ENCODE data around the gene CNP.
"Not testable (repeated sequence)": the region's sequence is repeated elsewhere in the genome, so short reads cannot be mapped to it uniquely, and the experiment has no call there.

The CNP gene

DNA sequence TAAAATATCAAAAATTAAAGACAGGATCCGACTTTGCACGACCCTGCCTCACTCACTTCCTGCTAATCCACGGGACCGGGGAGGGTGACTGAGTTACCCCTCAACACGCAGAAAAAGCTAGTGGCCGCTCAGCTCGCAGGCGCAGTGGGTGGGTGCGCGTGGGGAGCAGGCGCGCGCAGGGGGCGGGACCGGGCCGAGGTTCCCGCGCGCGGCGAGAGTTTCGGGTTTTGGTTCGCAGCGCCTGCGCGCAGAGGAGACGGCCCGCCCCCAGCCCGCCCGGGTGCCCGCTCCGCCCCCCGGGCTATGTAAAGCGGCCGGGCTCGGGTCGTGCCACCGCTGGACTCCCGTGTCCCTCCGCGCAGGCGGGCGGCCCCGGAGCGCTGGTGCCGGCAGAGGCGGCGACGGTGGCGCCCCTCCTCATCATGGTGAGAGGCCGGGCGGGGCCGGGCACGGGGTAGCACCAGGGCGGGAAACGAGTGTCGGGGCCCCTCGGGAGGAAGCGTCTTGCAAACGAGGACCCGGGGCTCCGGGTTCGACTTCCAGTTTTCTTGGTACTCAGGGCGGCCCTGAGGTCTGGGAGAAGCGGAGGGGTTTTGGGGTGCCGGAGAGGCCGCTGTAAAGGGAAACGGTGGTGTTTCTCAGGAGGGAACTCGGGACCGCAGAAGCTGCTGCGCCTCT lies at the start of gene CNP:
CNP (plus strand) TSS at position 333 of the 678 bp plus-strand sequence; CDS start at position 423, 90 bp downstream.
- H3K27me3 Mint-ChIP-seq (ENCODE audit: low read depth) = no peaks in the 10 kb centered on the region
- H3K4me1 Mint-ChIP-seq (ENCODE audit: low read depth) = peaks cover 30% of the 10 kb centered on the region
- peak within 1 kb of the TSS; percentile 79 for H3K27ac Mint-ChIP-seq
- peak; percentile 91 for DNase-seq (ENCODE audit: low spot score)
- H3K36me3 Mint-ChIP-seq (ENCODE audit: low read depth) = peaks cover 17% of the 10 kb centered on the region
- no peaks in the 10 kb centered on the region for H3K9me3 Mint-ChIP-seq
- peak within 1 kb of the TSS; percentile 87 for H3K4me3 Mint-ChIP-seq

DNA sequence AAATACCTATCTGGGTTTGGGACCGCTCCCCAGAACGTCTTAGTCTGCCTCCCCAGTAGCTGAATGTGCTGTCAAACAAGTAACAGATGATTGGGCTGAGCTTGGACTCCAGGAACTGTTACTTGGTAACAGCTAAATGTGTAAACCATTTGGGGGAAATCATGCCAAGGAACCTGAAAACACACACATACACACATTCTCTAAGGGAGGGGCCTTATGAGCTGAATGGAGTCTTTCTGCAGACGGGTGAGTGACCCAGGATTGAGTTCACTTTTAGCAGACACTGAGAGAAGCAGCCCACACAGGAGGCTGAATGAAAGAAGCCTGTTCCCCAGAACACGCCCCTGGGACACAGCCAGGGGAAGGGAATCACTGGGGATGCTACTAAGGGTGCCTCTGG lies 49.4 kb upstream of the CNP start:
- no peaks in the 10 kb centered on the region for H3K27me3 Mint-ChIP-seq (ENCODE audit: low read depth)
- peaks cover 27% of the 10 kb centered on the region for H3K36me3 Mint-ChIP-seq (ENCODE audit: low read depth)
- H3K27ac Mint-ChIP-seq = peak overlapping the region; percentile 71
- DNase-seq (ENCODE audit: low spot score) = no peak
- H3K9me3 Mint-ChIP-seq = no peaks in the 10 kb centered on the region
- H3K4me3 Mint-ChIP-seq = peak overlapping the region; percentile 96
- peaks cover 36% of the 10 kb centered on the region for H3K4me1 Mint-ChIP-seq (ENCODE audit: low read depth)

DNA sequence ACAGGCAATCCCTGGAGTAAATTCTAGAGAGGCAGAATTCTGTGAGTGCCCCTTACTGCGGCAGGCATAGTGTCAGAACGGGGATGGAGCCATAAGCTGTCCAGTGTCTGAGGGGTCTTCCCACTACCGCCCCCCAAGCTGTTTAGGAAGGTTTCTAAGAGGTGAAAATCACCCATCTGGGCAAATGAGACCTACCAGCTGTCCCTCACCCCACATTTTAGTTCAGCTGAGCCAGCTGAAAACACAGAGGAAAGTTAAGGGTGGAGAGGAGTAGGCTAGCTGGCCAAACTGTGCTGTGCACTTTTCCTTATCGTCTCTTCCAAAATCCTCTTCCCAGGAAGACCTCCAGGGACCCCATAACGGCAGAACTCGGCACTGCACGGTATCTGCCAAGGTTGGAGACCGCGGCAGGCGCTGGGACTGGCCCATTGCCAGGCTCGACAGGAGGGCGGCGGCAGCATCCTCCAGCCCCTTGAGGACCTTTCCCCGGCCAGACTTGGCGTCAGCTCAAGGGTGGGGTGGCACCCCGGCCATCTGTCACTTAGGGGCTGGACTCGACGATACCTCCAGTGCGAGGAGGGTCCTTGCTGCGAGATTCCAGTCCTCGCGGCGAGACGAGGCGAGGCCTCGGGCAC lies 48.8 kb upstream of the CNP start:
- no peaks in the 10 kb centered on the region for H3K27me3 Mint-ChIP-seq (ENCODE audit: low read depth)
- peaks cover 36% of the 10 kb centered on the region for H3K4me1 Mint-ChIP-seq (ENCODE audit: low read depth)
- peak overlapping the region; percentile 71 for H3K27ac Mint-ChIP-seq
- H3K9me3 Mint-ChIP-seq = no peaks in the 10 kb centered on the region
- DNase-seq (ENCODE audit: low spot score) = peak; percentile 30
- H3K36me3 Mint-ChIP-seq (ENCODE audit: low read depth) = peaks cover 23% of the 10 kb centered on the region
- H3K4me3 Mint-ChIP-seq = peak overlapping the region; percentile 96

DNA sequence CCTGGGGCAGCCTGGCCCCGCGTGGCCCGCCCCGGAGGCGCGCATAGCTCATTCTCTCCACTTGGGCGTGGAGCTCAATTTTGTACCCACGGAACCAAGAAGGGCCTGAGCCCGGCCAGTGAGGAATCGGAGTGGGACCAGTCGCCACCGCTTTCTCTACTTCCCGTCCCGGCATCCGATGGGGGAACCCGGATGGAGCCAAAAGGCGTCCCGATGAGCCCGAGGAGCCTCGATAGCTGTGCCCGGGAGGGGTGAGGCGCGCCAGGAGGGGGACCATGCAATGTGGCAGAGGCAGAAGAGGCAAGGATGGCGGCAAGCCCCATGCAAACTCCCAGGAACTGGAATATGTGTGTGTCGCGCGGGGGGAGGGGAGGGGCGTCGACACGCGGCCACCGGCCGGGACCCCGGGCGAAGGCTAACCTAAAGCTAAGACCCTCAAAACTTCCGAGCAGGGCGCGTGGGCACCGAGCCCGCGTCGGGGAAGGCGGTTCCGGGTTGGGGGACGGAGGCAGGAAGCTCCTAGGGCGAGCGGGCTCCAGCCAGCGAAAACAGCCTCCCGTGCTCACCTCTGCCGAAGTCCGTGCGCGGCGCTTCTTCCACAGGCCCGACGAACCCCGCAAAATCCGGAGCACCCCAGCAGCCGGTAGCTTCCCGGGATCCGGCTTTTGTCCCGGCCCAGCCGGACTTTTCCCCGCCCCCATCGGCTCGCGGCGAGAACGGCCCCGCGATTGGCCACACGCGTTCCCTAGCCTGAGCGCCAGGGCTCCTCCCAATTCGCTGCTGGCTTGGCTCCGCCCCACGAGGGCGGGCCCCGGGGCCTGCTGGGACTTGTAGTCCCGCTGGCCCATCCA lies 48.1 kb upstream of the CNP start, which contains the start of gene ACLY:
ACLY (minus strand) TSS at position 638 of the 851 bp plus-strand sequence. CDS start 5,078 bp downstream, outside the sequence.
- H3K4me3 Mint-ChIP-seq = peak within 1 kb of the TSS; percentile 96
- H3K9me3 Mint-ChIP-seq = no peaks in the 10 kb centered on the region
- H3K27ac Mint-ChIP-seq = peak within 1 kb of the TSS; percentile 94
- H3K4me1 Mint-ChIP-seq (ENCODE audit: low read depth) = peaks cover 35% of the 10 kb centered on the region
- DNase-seq (ENCODE audit: low spot score) = peak; percentile 99
- H3K27me3 Mint-ChIP-seq (ENCODE audit: low read depth) = no peaks in the 10 kb centered on the region
- H3K36me3 Mint-ChIP-seq (ENCODE audit: low read depth) = peaks cover 16% of the 10 kb centered on the region

DNA sequence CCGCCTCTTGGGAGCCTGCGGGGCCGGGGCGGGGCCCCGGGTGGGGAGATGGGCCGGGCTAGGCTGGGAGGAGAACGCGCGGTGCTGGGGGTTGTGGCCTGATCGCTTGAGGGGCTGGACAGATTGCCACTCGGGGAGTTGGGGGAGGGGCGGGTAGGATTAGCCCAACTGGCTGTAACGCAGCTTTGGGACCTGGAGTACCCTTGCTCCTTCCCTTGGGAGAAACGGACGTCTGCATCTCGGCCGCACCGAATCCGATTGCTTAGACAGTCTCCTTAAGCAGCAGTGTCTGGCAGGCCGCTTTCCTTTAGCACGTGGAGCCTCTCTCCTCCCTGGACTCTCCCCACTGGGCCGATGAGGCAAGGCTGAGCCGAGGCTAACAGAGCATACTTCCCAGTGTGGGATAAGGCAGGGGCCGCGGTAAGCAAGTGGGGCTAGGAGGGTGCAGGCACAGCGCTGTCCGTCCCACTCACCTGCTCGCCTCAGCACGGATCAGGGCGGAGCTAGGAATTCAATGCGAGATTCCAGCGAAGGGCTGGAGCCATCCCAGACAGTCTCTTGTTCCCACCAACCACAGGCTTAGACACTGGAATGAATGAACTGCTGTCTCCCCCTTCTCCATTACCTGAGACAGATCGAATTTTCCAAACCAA lies 47.3 kb upstream of the CNP start:
- H3K27me3 Mint-ChIP-seq (ENCODE audit: low read depth) = no peaks in the 10 kb centered on the region
- peaks cover 30% of the 10 kb centered on the region for H3K4me1 Mint-ChIP-seq (ENCODE audit: low read depth)
- H3K36me3 Mint-ChIP-seq (ENCODE audit: low read depth) = peaks cover 13% of the 10 kb centered on the region
- no peak for DNase-seq (ENCODE audit: low spot score)
- peak overlapping the region; percentile 96 for H3K4me3 Mint-ChIP-seq
- H3K27ac Mint-ChIP-seq = peak overlapping the region; percentile 94
- no peaks in the 10 kb centered on the region for H3K9me3 Mint-ChIP-seq

DNA sequence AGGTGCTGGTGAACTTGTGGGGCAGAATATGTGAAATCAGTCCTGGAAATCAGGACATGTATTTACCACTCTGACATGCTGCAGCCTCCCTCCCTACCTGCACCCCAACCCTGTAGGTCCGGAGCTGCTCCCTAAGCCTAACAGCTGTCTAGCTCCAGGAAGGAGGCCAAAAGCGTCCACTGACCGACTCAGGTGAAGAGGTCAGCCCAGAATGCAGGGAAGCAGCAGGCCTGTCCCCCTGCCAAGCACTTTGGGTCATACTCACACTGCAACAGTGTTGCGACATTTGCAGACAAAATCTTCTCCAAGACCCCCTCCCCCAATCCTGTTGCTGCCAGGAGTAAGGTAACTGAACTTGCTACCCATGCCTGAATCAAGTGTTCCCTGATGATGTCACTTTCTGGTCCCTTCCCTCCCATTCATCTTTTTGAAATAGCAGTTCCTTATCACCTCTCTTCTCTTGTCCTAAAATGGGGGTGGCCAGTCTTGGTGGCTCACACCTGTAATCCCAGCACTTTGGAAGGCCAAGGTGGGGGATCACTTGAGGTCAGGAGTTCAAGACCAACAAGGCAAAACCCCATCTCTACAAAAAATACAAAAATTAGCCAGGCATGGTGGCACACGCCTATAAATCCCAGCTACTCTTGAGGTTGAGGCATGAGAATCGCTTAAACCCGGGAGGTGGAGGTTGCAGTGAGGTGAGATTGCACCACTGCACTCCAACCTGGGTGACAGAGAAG lies 46.6 kb upstream of the CNP start:
- peaks cover 13% of the 10 kb centered on the region for H3K36me3 Mint-ChIP-seq (ENCODE audit: low read depth)
- H3K4me1 Mint-ChIP-seq (ENCODE audit: low read depth) = peaks cover 23% of the 10 kb centered on the region
- no peak for DNase-seq (ENCODE audit: low spot score)
- H3K4me3 Mint-ChIP-seq = peak overlapping the region; percentile 96
- no peaks in the 10 kb centered on the region for H3K27me3 Mint-ChIP-seq (ENCODE audit: low read depth)
- no peaks in the 10 kb centered on the region for H3K9me3 Mint-ChIP-seq
- H3K27ac Mint-ChIP-seq = peak overlapping the region; percentile 53

DNA sequence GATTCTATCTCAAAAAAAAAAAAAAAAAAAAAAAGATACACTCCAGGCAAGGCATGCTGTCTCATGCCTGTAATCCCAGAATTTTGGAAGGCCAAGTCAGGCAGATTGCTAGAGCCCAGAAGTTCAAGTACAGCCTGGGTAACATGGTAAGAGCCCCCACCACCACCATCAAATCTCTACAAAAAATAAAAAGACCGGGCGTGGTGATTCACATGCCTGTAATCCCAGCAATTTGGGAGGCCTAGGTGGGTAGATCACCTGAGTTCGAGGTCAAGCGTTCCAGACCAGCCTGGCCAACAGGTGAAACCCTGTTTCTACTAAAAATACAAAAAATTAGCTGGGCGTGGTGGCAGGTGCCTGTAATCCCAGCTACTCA lies 46.0 kb upstream of the CNP start:
- peaks cover 20% of the 10 kb centered on the region for H3K4me1 Mint-ChIP-seq (ENCODE audit: low read depth)

DNA sequence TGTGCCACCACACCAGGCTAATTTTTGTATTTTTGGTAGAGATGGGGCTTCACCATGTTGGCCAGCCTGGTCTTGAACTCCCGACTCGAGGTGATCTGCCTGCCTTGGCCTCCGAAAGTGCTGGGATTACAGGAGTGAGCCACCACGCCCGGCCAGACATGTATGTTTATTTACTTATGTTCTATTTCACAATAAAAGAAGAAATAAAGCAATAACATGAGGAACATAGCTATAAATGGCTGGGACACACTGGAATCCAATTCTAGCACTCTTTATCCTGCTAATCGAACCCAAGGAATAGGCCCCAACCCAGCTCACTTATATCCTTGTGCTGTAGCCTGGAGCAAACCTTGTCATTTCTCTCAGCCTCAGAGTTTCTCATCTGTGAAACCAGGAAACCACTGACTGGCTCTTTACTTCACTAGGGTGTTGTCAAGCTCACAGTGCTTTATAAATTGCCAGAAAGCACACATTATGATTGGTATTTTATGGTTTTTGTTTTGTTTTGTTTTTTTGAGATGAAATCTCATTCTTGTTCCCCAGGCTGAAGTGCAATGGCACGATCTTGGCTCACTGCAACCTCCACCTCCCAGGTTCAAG lies 40.5 kb upstream of the CNP start:
- Mint-ChIP-seq H3K4me1 (ENCODE audit: low read depth) (peaks cover 26% of the 10 kb centered on the region), H3K36me3 (ENCODE audit: low read depth) (peaks cover 8% of the 10 kb centered on the region), H3K9me3 (no peaks in the 10 kb centered on the region), H3K4me3 (no peak overlapping the region), H3K27ac (peak overlapping the region; percentile 31), H3K27me3 (ENCODE audit: low read depth) (no peaks in the 10 kb centered on the region)
- DNase-seq (ENCODE audit: low spot score) = no peak

More for the DNA sequence above, 46.0 kb upstream of the CNP start:
- Mint-ChIP-seq H3K27me3 (ENCODE audit: low read depth) (no peaks in the 10 kb centered on the region), H3K9me3 (no peaks in the 10 kb centered on the region), H3K36me3 (ENCODE audit: low read depth) (peaks cover 11% of the 10 kb centered on the region), H3K27ac (no peak overlapping the region), H3K4me3 (no peak overlapping the region)
- DNase-seq (ENCODE audit: low spot score) = no peak

DNA sequence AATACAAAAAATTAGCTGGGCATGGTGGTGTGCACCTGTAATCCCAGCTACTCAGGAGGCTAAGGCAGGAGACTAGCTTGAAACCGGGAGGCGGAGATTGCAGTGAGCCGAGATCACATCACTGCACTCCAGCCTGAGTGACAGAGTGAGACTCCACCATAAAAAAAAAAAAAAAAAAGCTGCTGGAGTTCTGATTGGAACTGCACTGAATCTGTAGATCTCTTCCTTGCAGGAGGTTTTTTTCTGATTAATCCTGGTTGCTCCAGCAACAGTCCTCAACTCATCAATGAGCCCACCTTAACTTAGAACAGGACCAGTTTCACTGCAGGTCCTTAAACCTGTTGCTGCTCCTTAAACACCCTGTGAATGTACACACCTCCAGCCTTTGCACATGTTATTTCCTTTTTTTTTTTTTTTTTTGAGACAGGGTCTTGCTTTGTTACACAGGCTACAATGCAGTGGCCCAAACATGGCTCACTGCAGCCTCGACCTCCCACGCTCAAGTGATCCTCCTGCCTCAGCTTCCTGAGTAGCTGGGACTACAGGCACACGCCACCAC lies 37.8 kb upstream of the CNP start:
- H3K27ac Mint-ChIP-seq = peak overlapping the region; percentile 95

DNA sequence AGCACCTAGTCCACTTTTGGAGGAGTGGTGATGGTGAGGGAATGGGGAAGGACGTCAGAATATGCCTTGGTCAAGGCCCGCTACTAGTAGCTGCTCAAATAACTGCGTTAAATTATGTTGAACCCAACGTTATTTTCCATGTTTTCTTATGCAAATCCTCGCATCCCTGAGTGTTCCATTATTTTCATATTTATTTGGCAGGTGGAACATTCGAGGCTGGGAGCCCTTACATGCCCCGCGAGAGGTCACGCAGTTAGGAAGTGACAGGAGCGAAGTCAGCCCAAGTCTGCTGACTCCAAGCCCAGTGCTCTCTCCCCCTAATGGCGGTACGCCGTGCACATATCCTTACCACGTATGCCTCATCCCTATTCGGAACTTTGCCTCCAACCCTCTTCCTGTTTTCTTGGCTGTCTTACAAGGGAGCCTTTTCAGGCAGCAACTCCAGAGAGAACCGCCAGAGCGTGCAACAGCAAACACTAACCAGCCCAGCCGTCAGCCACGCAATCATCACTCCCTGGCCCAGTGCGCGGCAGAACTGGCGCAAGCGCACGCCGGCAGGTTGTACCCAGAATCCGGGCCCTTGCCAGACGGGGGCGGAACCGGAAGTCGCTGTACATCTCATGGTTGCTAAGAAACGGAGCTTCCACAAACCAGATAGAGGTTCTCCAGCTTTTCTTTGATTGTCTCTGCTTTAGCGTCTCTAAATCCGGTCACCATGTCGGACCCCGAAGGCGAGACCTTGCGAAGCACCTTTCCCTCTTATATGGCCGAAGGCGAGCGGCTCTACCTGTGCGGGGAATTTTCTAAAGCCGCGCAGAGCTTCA lies 36.4 kb upstream of the CNP start, which contains the start of gene ODAD4:
ODAD4 (plus strand) TSS at position 609 of the 824 bp plus-strand sequence; CDS start at position 716, 107 bp downstream.
- H3K36me3 Mint-ChIP-seq (ENCODE audit: low read depth) = peaks cover 9% of the 10 kb centered on the region
- H3K9me3 Mint-ChIP-seq = no peaks in the 10 kb centered on the region
- H3K4me3 Mint-ChIP-seq = peak within 1 kb of the TSS; percentile 95
- DNase-seq (ENCODE audit: low spot score) = peak; percentile 97
- no peaks in the 10 kb centered on the region for H3K27me3 Mint-ChIP-seq (ENCODE audit: low read depth)
- peaks cover 45% of the 10 kb centered on the region for H3K4me1 Mint-ChIP-seq (ENCODE audit: low read depth)
- peak within 1 kb of the TSS; percentile 95 for H3K27ac Mint-ChIP-seq

More for the DNA sequence above, 37.8 kb upstream of the CNP start:
- Mint-ChIP-seq H3K27me3 (ENCODE audit: low read depth) (no peaks in the 10 kb centered on the region), H3K4me3 (peak overlapping the region; percentile 95), H3K9me3 (no peaks in the 10 kb centered on the region), H3K4me1 (ENCODE audit: low read depth) (peaks cover 42% of the 10 kb centered on the region), H3K36me3 (ENCODE audit: low read depth) (peaks cover 6% of the 10 kb centered on the region)
- DNase-seq (ENCODE audit: low spot score) = no peak

DNA sequence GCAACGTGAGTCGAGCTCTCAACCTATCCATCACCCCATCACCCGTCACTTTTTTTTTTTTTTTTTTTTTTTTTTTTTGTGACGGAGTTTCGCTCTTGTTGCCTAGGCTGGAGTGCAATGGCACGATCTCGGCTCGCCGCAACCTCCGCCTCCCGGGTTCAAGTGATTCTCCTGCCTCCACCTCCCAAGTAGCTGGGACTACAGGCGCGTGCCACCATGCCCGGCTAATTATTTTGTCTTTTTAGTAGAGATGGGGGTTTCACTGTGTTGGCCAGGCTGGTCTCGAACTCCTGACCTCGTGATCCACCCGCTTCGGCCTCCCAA lies 35.8 kb upstream of the CNP start:
- H3K4me1 Mint-ChIP-seq (ENCODE audit: low read depth) = peaks cover 45% of the 10 kb centered on the region
- not testable (repeated sequence) for H3K27me3 Mint-ChIP-seq (ENCODE audit: low read depth); DNase-seq (ENCODE audit: low spot score); H3K9me3 Mint-ChIP-seq; H3K36me3 Mint-ChIP-seq (ENCODE audit: low read depth)
- H3K4me3 Mint-ChIP-seq = peak overlapping the region; percentile 95
- peak overlapping the region; percentile 95 for H3K27ac Mint-ChIP-seq

DNA sequence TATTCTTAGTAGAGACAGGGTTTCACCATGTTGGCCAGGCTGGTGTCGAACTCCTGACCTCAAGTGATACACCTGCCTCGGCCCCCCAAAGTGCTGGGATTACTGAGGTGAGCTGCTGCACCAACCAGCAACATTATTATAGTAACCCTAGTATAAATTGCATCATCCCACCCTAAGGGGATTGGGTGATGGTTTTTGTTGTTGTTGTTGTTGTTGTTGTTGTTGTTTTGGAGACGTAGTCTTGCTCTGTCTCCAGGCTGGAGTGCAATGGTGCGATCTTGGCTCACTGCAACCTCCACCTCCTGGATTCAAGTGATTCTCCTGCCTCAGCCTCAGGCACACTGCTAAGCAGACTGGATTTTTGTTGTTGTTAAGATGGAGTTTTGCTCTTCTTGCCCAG lies 34.9 kb upstream of the CNP start:
- not testable (repeated sequence) for H3K9me3 Mint-ChIP-seq; H3K36me3 Mint-ChIP-seq (ENCODE audit: low read depth); DNase-seq (ENCODE audit: low spot score); H3K27me3 Mint-ChIP-seq (ENCODE audit: low read depth)
- Mint-ChIP-seq H3K4me3 (peak overlapping the region; percentile 95), H3K27ac (peak overlapping the region; percentile 15), H3K4me1 (ENCODE audit: low read depth) (peaks cover 39% of the 10 kb centered on the region)
